Measurements from ENCODE around the gene FAM13C. TPM values are rescaled to one million over a fixed set of nuclear protein-coding genes. Genes with fewer than 3 reads are reported as not detected.

Gene FAM13C
- total RNA-seq, 4 donors from 2014 or later = 5.0 to 18.5 (median 9.7) TPM

DNA sequence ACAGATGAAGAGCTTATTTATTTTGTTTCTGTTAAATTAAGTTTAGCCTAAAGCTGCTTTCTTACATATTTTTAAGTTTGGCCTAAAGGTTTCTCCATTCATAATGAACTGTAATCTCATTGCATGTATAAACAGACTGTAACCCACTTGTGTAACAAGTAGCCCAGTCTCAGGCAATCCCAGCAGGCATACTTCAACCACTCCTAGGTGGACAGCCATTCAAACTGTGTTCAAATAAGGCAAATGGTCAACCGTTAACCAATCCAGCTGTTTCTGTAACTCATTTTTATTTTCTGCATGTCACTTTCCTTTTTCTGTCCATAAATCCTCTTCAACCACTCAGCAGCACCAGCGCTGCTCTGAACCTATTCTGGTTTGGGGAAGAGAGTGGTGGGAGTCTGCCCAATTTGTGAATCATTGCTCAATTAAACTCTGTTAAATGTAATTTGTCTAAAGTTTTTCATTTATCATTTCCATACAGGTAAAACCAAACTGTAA is 150.0 kb downstream of the FAM13C start:
- no peak overlapping the region for H3K4me3 ChIP-seq (ENCODE audit: low read depth, poor library complexity, severe bottlenecking)
- WGBS, 2 donors = 79 to 82% methylated on average over 2 of the region's 2 CpGs
- intact Hi-C loops (cut with DNase I; ENCODE audit: low total_unique reads) = no loop called here
- no peak for DNase-seq (ENCODE audit: low spot score in 2 of 2)
- TF ChIP-seq, protein P1, sequence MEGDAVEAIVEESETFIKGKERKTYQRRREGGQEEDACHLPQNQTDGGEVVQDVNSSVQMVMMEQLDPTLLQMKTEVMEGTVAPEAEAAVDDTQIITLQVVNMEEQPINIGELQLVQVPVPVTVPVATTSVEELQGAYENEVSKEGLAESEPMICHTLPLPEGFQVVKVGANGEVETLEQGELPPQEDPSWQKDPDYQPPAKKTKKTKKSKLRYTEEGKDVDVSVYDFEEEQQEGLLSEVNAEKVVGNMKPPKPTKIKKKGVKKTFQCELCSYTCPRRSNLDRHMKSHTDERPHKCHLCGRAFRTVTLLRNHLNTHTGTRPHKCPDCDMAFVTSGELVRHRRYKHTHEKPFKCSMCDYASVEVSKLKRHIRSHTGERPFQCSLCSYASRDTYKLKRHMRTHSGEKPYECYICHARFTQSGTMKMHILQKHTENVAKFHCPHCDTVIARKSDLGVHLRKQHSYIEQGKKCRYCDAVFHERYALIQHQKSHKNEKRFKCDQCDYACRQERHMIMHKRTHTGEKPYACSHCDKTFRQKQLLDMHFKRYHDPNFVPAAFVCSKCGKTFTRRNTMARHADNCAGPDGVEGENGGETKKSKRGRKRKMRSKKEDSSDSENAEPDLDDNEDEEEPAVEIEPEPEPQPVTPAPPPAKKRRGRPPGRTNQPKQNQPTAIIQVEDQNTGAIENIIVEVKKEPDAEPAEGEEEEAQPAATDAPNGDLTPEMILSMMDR (IDR thresholded peaks at IDR 0.05) = no peak
- no peak for TF ChIP-seq POLR2A (IDR thresholded peaks at IDR 0.05)

DNA sequence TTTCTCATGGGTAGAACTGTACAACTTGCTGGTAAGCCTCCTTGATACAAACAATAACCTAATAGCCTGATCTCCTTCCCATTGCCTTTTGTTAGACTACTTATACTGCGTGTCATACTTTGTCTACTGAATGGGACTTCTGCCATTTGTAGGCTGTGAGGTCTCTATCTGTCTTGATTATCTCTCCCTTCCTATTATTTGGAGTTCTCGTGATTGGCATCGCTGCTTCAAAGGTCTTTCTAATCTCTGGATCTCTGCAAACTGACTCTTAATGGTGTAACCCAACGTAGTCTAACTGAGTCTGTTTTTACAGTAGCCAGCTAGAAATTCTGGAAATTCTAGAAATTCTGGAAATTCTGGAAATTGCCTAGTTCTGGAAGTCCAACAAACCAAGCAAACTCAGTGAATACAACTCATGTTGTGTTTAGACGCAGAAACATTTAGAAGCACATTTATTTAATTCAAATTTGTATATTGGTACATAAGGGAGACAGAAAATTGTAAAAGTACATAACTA is 156.1 kb downstream of the FAM13C start:
- DNase-seq (ENCODE audit: low spot score in 2 of 2) = no peak
- H3K4me3 ChIP-seq (ENCODE audit: low read depth, poor library complexity, severe bottlenecking) = no peak overlapping the region
- no peak for TF ChIP-seq POLR2A (IDR thresholded peaks at IDR 0.05)
- TF ChIP-seq, protein P1 (IDR thresholded peaks at IDR 0.05) = no peak
- WGBS, 2 donors = 70 to 79% methylated on average over 5 of the region's 5 CpGs
- intact Hi-C loops (cut with DNase I; ENCODE audit: low total_unique reads) = no loop called here

Other genes starting within 250 kb of the FAM13C start
- gene PHYHIPL, start 185.9 kb downstream of the FAM13C start, total RNA-seq = under 1 TPM in 2 of 4 donors, not detected in 2; 0.10 to 0.29 TPM